ENCODE results near the gene SORBS2. TPM values are rescaled to one million over a fixed set of nuclear protein-coding genes. Genes with fewer than 3 reads are reported as not detected.

The SORBS2 gene
- total and polyA plus RNA-seq, 8 donors: 9.0 to 908 (median 66.4) TPM

DNA sequence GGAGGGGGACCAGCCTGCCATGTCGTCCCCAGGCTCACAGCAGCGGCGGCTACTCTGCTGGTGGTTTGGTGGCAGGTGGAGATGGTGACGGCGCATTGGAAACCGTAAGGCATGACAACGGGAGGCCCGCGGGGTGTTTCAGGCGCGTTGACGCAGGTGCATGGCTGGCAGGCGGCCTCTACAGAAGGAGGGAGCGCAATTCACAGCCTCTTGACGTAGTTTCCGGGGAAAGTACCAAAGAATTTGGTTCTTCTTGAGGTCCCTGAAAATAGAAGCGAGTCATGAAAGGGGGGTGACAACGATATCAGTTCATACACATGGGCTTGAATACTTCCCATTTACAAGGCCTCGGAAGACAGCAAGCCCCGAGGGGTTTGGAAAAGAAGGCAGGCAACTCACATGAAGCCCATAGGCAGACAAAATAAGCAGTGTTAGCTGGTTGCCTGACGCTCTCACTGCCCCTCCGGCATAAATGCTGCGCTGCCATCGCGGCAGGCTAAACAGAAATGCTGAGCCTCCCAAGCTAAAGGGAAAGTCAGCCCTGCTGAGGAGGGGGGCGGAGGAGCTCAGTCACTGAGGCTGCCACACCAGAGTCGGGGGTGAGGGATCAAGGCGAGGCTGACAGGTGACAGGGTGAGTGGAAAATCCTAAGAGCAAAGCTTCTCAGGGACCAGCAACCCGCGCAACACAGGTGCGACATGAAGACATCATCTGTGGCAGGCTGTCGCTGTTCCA, 224.4 kb downstream of the SORBS2 start:
- TF ChIP-seq POLR2AphosphoS5 (IDR thresholded peaks at IDR 0.05): no peak
- TF ChIP-seq EP300 (IDR thresholded peaks at IDR 0.05): no peak
- 63 to 74% (median 71%) methylated on average over 32 of the region's 32 CpGs for whole genome bisulfite sequencing, 5 donors

DNA sequence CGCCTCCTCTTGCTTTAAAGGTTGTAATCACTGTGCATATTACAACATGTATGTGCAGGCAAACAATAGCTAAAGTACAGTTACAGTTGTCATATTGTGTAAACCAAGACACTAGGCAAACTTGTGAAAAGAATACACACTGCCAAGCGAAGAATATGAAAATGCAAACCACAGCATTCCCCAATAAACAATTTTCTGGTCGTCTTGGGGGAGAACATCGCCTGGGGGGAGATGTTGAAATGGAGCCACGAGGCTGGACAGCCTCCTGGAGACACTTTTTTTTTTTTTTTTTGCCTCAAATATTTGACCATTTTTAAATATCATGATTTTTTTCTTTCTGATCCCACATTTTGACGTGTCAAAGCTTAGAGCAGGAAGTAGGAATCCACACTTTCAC, 225.0 kb downstream of the SORBS2 start:
- intact Hi-C loops (cut with DNase I; ENCODE audit: low total_unique reads): no loop called here
- peak overlapping the region in 1 of 5 donors; percentile 46 for H3K27ac ChIP-seq
- no peak for TF ChIP-seq EP300 (IDR thresholded peaks at IDR 0.05)
- no peak for TF ChIP-seq POLR2A (IDR thresholded peaks at IDR 0.05)
- TF ChIP-seq POLR2AphosphoS5 (IDR thresholded peaks at IDR 0.05): no peak
- TF ChIP-seq, protein P1, sequence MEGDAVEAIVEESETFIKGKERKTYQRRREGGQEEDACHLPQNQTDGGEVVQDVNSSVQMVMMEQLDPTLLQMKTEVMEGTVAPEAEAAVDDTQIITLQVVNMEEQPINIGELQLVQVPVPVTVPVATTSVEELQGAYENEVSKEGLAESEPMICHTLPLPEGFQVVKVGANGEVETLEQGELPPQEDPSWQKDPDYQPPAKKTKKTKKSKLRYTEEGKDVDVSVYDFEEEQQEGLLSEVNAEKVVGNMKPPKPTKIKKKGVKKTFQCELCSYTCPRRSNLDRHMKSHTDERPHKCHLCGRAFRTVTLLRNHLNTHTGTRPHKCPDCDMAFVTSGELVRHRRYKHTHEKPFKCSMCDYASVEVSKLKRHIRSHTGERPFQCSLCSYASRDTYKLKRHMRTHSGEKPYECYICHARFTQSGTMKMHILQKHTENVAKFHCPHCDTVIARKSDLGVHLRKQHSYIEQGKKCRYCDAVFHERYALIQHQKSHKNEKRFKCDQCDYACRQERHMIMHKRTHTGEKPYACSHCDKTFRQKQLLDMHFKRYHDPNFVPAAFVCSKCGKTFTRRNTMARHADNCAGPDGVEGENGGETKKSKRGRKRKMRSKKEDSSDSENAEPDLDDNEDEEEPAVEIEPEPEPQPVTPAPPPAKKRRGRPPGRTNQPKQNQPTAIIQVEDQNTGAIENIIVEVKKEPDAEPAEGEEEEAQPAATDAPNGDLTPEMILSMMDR (IDR thresholded peaks at IDR 0.05): no peak
- peaks cover 0 to 28% (median 19%) of the 10 kb centered on the region in 4 donors for H3K36me3 ChIP-seq
- peaks cover 0 to 8% (median 0%) of the 10 kb centered on the region in 3 donors for H3K27me3 ChIP-seq
- 65 to 76% (median 72%) methylated on average over 6 of the region's 6 CpGs for WGBS, 5 donors
- no peaks in the 10 kb centered on the region for H3K9me3 ChIP-seq
- H3K4me3 ChIP-seq: no peak overlapping the region
- peaks cover 0 to 11% (median 5%) of the 10 kb centered on the region in 4 donors for H3K4me1 ChIP-seq
- no peak for DNase-seq

More for the DNA sequence above, 224.4 kb downstream of the SORBS2 start:
- intact Hi-C loops (cut with DNase I; ENCODE audit: low total_unique reads): no loop called here
- Histone ChIP-seq H3K27ac (peak overlapping the region in 2 of 5 donors; percentile 33 to 46), H3K4me3 (no peak overlapping the region), H3K27me3 (peaks cover 0 to 8% (median 0%) of the 10 kb centered on the region in 3 donors), H3K4me1 (peaks cover 0 to 16% (median 8%) of the 10 kb centered on the region in 4 donors), H3K36me3 (peaks cover 0 to 28% (median 19%) of the 10 kb centered on the region in 4 donors), H3K9me3 (no peaks in the 10 kb centered on the region)
- peak; percentile 50 to 58 for DNase-seq

DNA sequence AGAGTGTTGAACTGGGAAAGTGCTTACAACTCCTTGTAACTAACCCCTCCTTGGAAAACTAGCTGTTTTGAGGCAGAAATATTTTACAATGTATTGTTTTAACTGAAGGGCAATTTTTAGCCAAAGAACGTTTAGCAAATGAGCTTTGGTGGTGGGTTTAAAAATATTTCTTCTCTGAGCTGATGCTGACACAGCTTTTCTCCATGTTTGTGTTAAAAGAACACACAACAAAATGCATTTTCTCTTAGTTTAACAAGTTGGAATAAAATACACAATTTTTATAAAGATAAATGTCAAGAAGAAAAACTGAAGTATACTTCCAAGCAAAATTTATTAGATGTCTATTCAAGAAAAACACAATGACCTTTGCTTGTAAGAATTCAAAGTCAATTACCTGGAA, 226.8 kb downstream of the SORBS2 start:
- 55 to 74% (median 66%) methylated on average over 1 of the region's 1 CpG for WGBS, 5 donors
- no peak for DNase-seq
- no peak overlapping the region for H3K27ac ChIP-seq
- peaks cover 0 to 28% (median 19%) of the 10 kb centered on the region in 4 donors for H3K36me3 ChIP-seq
- no peaks in the 10 kb centered on the region for H3K9me3 ChIP-seq
- no peaks in the 10 kb centered on the region for H3K4me1 ChIP-seq
- no peak for TF ChIP-seq EP300 (IDR thresholded peaks at IDR 0.05)
- no peak for TF ChIP-seq POLR2AphosphoS5 (IDR thresholded peaks at IDR 0.05)
- no peak for TF ChIP-seq POLR2A (IDR thresholded peaks at IDR 0.05)
- TF ChIP-seq, protein P1 (IDR thresholded peaks at IDR 0.05): no peak
- intact Hi-C loops (cut with DNase I; ENCODE audit: low total_unique reads): no loop called here
- peaks cover 0 to 8% (median 0%) of the 10 kb centered on the region in 3 donors for H3K27me3 ChIP-seq
- H3K4me3 ChIP-seq: no peak overlapping the region

DNA sequence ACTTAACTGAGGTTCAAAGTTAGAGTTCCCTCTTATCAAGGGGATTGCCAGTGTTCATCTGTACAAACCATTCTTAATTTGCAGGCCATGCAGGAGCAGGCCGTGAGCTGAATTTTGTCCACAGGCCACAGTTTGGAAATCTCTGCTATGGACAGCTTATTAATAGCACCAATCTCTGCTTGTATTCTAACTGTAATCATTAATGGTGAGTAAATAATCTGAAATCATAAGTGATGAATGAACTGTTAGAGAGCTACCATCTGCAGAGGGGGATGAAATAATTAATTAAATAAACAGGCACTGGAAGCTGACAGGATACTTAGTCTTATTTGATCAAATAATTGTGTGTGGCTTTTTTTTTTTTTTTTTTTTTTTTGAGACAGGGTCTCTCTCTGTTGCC, 228.2 kb downstream of the SORBS2 start:
- intact Hi-C loops (cut with DNase I; ENCODE audit: low total_unique reads): no loop called here
- no peak for DNase-seq
- Histone ChIP-seq H3K9me3 (no peaks in the 10 kb centered on the region), H3K4me3 (no peak overlapping the region), H3K36me3 (peaks cover 0 to 19% (median 13%) of the 10 kb centered on the region in 4 donors), H3K27me3 (peaks cover 0 to 8% (median 0%) of the 10 kb centered on the region in 3 donors), H3K4me1 (no peaks in the 10 kb centered on the region), H3K27ac (no peak overlapping the region)
- TF ChIP-seq POLR2A (IDR thresholded peaks at IDR 0.05): no peak
- no peak for TF ChIP-seq POLR2AphosphoS5 (IDR thresholded peaks at IDR 0.05)
- no peak for TF ChIP-seq EP300 (IDR thresholded peaks at IDR 0.05)
- TF ChIP-seq, protein P1 (IDR thresholded peaks at IDR 0.05): no peak
- WGBS, 5 donors: 70 to 90% (median 79%) methylated on average over 1 of the region's 1 CpG
